Measurements from ENCODE around the gene NUP93.

DNA sequence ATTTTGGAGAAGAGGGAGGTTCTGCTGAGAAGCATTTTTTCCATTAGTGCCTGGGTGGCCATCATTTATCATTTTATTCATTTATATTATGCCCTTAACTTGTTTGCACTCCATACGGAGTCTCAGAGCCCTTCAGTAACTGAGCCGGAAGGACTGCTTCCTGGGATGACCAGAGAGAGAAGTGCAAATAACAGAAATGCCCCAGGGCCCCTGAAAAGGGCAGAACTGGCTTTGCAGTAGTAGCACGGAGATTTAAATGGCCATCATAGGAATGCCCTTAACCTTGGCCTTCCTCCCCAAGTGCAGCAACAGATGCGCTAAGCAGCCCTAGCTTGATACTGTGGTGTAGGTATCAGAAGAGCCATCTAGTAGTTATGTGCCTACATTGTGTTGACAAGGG, 58.5 kb downstream of the NUP93 start:
- TF ChIP-seq POLR2A (IDR thresholded peaks at IDR 0.05) = no peak
- TF ChIP-seq, protein P1, sequence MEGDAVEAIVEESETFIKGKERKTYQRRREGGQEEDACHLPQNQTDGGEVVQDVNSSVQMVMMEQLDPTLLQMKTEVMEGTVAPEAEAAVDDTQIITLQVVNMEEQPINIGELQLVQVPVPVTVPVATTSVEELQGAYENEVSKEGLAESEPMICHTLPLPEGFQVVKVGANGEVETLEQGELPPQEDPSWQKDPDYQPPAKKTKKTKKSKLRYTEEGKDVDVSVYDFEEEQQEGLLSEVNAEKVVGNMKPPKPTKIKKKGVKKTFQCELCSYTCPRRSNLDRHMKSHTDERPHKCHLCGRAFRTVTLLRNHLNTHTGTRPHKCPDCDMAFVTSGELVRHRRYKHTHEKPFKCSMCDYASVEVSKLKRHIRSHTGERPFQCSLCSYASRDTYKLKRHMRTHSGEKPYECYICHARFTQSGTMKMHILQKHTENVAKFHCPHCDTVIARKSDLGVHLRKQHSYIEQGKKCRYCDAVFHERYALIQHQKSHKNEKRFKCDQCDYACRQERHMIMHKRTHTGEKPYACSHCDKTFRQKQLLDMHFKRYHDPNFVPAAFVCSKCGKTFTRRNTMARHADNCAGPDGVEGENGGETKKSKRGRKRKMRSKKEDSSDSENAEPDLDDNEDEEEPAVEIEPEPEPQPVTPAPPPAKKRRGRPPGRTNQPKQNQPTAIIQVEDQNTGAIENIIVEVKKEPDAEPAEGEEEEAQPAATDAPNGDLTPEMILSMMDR (IDR thresholded peaks at IDR 0.05) = no peak
- no peak for TF ChIP-seq POLR2AphosphoS5 (IDR thresholded peaks at IDR 0.05)
